Body of pancreas (tissue), 4 donors: ENCODE measurements around the gene PSMD1. TPM values are rescaled to one million over a fixed set of nuclear protein-coding genes. Genes with fewer than 3 reads are reported as not detected.
A peak's percentile ranks its signal among the peaks of the same experiment; 100 is the strongest.

Experiments
- ATAC-seq: fragments of 150-250 bp; one replicate; pipeline ENCODE4 v1.9.1; 2016
- DNase-seq, 4 donors: peaks; one replicate each; pipeline ENCODE4 v3.0.0-alpha.2; 2019
- H3K27ac ChIP-seq, 4 donors: fragments of 200-600 bp; sonication (generic); 1 replicate in 3 of 4; 2 replicates in 1 of 4; pipeline versions ENCODE4 v1.5.1 to v1.6.1; 2016 to 2019; ENCODE audit warnings: mild to moderate bottlenecking in 1 of 4, mixed read lengths in 1 of 4, moderate library complexity in 1 of 4
- H3K27me3 ChIP-seq, 2 donors: fragments of 200-600 bp; sonication (generic); one replicate each; pipeline ENCODE4 v1.6.0; 2016; ENCODE audit warnings: mild to moderate bottlenecking in 1 of 2
- H3K36me3 ChIP-seq, 2 donors: fragments of 200-600 bp; sonication (generic); replicated peaks in 1 of 2; 2 replicates each; pipeline ENCODE4 v1.5.1; 2016; ENCODE audit warnings: low read depth in 2 of 2; ENCODE audit not compliant: insufficient read depth in 1 of 2
- H3K4me1 ChIP-seq: fragments of 200-600 bp; sonication (generic); one replicate; pipeline ENCODE4 v1.6.0; 2016
- H3K4me3 ChIP-seq, 2 donors: fragments of 200-600 bp; sonication (generic); 1 replicate in 1 of 2; 2 replicates in 1 of 2; pipeline ENCODE4 v1.5.1; 2016 to 2019
- H3K9me3 ChIP-seq, 3 donors: fragments of 200-600 bp; sonication (generic); 1 replicate in 2 of 3; 2 replicates in 1 of 3; pipeline ENCODE4 v1.5.1; 2016
- CTCF ChIP-seq, 7 experiments: fragments of 450-650 bp in 4 of 7; fragments of 200-600 bp in 3 of 7; sonication (generic) in 3 of 7; IDR thresholded peaks; one replicate each; pipeline ENCODE4 v1.5.1; 2016 to 2019; ENCODE audit warnings: antibody characterized with exemption in 7 of 7
- POLR2A ChIP-seq, 3 donors: fragments of 450-650 bp; IDR thresholded peaks; one replicate each; pipeline ENCODE4 v1.6.1; 2016; ENCODE audit warnings: antibody characterized with exemption in 3 of 3, mild to moderate bottlenecking in 2 of 3
- WGBS, 2 donors: methylation state at CpG; one replicate each; pipeline ENCODE4 v1.1.5; 2017; 5-methylcytosine and 5-hydroxymethylcytosine counted together
- intact Hi-C: fragments of 100-400 bp; cut with DNase I; formaldehyde crosslinking; loops from one replicate; pipeline ENCODE4 v1.15.1; 2023
- total RNA-seq, 2 donors: library from RNA; depleted of rRNA; stranded (reverse); fragments of >200 nt; gene quantifications; one replicate each; pipeline ENCODE4 v1.1.0, GENCODE V29; 2016

PSMD1 gene
- total RNA-seq, 2 donors from 2014 or later = 20.5 to 27.4 TPM

GRCh38 chr2:231100990-231101389 is 44.3 kb downstream of the PSMD1 start:
- intact Hi-C loops = no loop called here
- no peak overlapping the region for H3K27ac ChIP-seq
- no peak for TF ChIP-seq POLR2A (IDR thresholded peaks at IDR 0.05)
- no peak for TF ChIP-seq CTCF (IDR thresholded peaks at IDR 0.05)
- H3K36me3 ChIP-seq = no peaks in the 10 kb centered on the region
- H3K9me3 ChIP-seq = peaks cover 0 to 18% (median 0%) of the 10 kb centered on the region in 3 donors
- ATAC-seq (no peak), DNase-seq (no peak)
- no peaks in the 10 kb centered on the region for H3K4me1 ChIP-seq
- no peaks in the 10 kb centered on the region for H3K27me3 ChIP-seq
- WGBS, 2 donors = 82 to 89% methylated on average over 4 of the region's 4 CpGs
- H3K4me3 ChIP-seq = no peak overlapping the region

GRCh38 chr2:231102772-231103171 is 46.1 kb downstream of the PSMD1 start:
- ATAC-seq (no peak), DNase-seq (no peak)
- intact Hi-C loops = no loop called here
- TF ChIP-seq CTCF (IDR thresholded peaks at IDR 0.05) = no peak
- no peak for TF ChIP-seq POLR2A (IDR thresholded peaks at IDR 0.05)
- Histone ChIP-seq H3K27ac (no peak overlapping the region), H3K4me3 (no peak overlapping the region), H3K9me3 (peaks cover 0 to 18% (median 0%) of the 10 kb centered on the region in 3 donors), H3K4me1 (no peaks in the 10 kb centered on the region), H3K27me3 (no peaks in the 10 kb centered on the region), H3K36me3 (no peaks in the 10 kb centered on the region)
- WGBS, 2 donors = 83 to 84% methylated on average over 2 of the region's 2 CpGs

GRCh38 chr2:231104115-231104713 is 47.5 kb downstream of the PSMD1 start:
- Histone ChIP-seq H3K27ac (no peak overlapping the region), H3K36me3 (no peaks in the 10 kb centered on the region), H3K4me3 (no peak overlapping the region), H3K9me3 (peaks cover 0 to 11% (median 0%) of the 10 kb centered on the region in 3 donors), H3K4me1 (no peaks in the 10 kb centered on the region), H3K27me3 (no peaks in the 10 kb centered on the region)
- peak; percentile 72 for ATAC-seq
- TF ChIP-seq POLR2A (IDR thresholded peaks at IDR 0.05) = no peak
- peak; percentile 37 to 80 (median 77) for TF ChIP-seq CTCF (IDR thresholded peaks at IDR 0.05)
- DNase-seq = peak; percentile 43 to 66 (median 60)
- intact Hi-C loops = no loop called here
- 9 to 15% methylated on average over 3 of the region's 3 CpGs for WGBS, 2 donors

- no peak overlapping the region for H3K27ac ChIP-seq
- ATAC-seq (no peak), DNase-seq (no peak)
- intact Hi-C loops = no loop called here
- H3K27me3 ChIP-seq = no peaks in the 10 kb centered on the region
- no peaks in the 10 kb centered on the region for H3K36me3 ChIP-seq
- no peak overlapping the region for H3K4me3 ChIP-seq
- WGBS, 2 donors = 82% methylated on average over 1 of the region's 1 CpG
- no peak for TF ChIP-seq CTCF (IDR thresholded peaks at IDR 0.05)
- TF ChIP-seq POLR2A (IDR thresholded peaks at IDR 0.05) = no peak
- no peaks in the 10 kb centered on the region for H3K4me1 ChIP-seq
- H3K9me3 ChIP-seq = no peaks in the 10 kb centered on the region
Measured at GRCh38 chr2:231110551-231110950, 53.9 kb downstream of the PSMD1 start.

GRCh38 chr2:231111987-231112386 is 55.3 kb downstream of the PSMD1 start:
- no peak overlapping the region for H3K27ac ChIP-seq
- WGBS, 2 donors = 95 to 96% methylated on average over 1 of the region's 1 CpG
- ATAC-seq (no peak), DNase-seq (no peak)
- no peaks in the 10 kb centered on the region for H3K36me3 ChIP-seq
- H3K4me3 ChIP-seq = no peak overlapping the region
- no peaks in the 10 kb centered on the region for H3K27me3 ChIP-seq
- no peaks in the 10 kb centered on the region for H3K9me3 ChIP-seq
- TF ChIP-seq CTCF (IDR thresholded peaks at IDR 0.05) = no peak
- TF ChIP-seq POLR2A (IDR thresholded peaks at IDR 0.05) = no peak
- intact Hi-C loops = no loop called here
- no peaks in the 10 kb centered on the region for H3K4me1 ChIP-seq
